ENCODE data around the gene PP2D1.

- TF ChIP-seq ZMAT4 (CRISPR knock-in tag; IDR thresholded peaks at IDR 0.05) (no peak), CTCF (IDR thresholded peaks at IDR 0.05) (no peak), FOXP1 (CRISPR knock-in tag; IDR thresholded peaks at IDR 0.05; ENCODE audit: borderline replicate concordance) (no peak), JUN (CRISPR knock-in tag; IDR thresholded peaks at IDR 0.05) (no peak), MAX (CRISPR knock-in tag; IDR thresholded peaks at IDR 0.05) (no peak), NFYB (CRISPR knock-in tag; conservative IDR thresholded peaks at IDR 0.05; ENCODE audit: low read depth) (no peak), ATF2 (CRISPR knock-in tag; IDR thresholded peaks at IDR 0.05; ENCODE audit: borderline replicate concordance, low read depth) (no peak), HMGA2 (CRISPR knock-in tag; IDR thresholded peaks at IDR 0.05) (no peak)
- TF ChIP-seq, protein P1, sequence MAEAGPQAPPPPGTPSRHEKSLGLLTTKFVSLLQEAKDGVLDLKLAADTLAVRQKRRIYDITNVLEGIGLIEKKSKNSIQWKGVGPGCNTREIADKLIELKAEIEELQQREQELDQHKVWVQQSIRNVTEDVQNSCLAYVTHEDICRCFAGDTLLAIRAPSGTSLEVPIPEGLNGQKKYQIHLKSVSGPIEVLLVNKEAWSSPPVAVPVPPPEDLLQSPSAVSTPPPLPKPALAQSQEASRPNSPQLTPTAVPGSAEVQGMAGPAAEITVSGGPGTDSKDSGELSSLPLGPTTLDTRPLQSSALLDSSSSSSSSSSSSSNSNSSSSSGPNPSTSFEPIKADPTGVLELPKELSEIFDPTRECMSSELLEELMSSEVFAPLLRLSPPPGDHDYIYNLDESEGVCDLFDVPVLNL (CRISPR knock-in tag; IDR thresholded peaks at IDR 0.05; ENCODE audit: borderline replicate concordance, low read depth), result no peak
These were observed 40.8 kb upstream of the PP2D1 start for GRCh38 chr3:20052851-20053250.

All from WTC11 (cell line).